ENCODE data around the gene WHRN. TPM values are rescaled to one million over a fixed set of nuclear protein-coding genes. Genes with fewer than 3 reads are reported as not detected.
A peak's percentile ranks its signal among the peaks of the same experiment; 100 is the strongest.

Gene WHRN
- total and polyA plus RNA-seq, 9 of the 15 experiments (the other 6 are each of a cell fraction or from before 2014, with no cell fraction given) = 0.31 to 14.1 (median 3.0) TPM

DNA sequence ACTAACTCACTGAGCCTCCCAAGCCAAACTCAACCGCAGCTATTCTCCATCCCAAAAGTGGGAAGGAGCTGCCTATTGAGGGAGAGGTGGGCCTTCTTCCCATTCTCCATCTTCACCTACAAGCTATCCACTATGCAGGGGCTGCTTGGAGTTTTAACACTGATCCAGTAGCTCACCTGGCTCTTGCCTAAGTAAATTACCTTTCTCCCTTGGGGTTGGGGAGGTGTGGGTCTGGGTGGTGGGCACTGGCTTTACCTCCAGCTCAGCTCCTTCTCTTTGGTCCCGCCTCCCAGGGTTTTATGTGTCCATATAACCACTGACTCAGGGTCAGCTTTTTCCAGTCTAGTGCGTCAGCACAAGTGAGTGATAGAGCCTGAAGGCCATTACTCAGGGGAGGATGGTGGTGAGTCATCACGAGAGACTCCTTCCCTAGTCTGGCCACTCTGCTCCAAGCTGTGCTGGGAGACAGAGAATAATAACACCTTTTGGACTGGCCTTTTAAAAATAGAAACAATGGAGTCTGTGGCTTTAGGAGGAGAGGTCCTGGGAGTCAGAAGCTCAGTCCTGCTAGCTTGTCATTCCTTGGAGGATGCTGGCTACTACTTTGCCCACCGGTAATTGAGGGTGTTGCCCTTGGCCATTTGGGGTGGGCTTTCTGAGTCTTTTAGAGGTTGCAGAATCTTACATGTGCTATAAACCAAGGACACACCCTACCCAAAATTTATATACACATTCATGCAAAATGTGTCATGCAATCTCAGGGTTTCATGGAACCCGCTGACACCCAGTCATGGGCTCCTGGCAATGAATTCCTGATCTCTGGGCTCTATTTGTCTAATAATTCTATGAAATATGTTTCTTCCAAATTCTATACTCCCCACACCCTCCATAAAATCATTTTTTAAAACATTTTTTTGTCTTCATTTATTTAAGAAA lies 46.7 kb upstream of the WHRN start:
- Histone ChIP-seq H4K20me1 (replicated peaks; ENCODE audit: control insufficient read depth, insufficient read depth, low read length) (no peaks in the 10 kb centered on the region), H3K27me3 (ENCODE audit: control insufficient read depth in 2 of 2, insufficient read depth in 2 of 2, low read length in 2 of 2) (peaks cover 11 to 23% of the 10 kb centered on the region in 2 experiments; a peak in 4 of 5 replicates), H3K36me3 (ENCODE audit: control insufficient read depth, insufficient read depth, low read length) (no peaks in the 10 kb centered on the region), H3K79me2 (ENCODE audit: control insufficient read depth, insufficient read depth, low read length) (no peaks in the 10 kb centered on the region), H3K9me3 (replicated peaks; ENCODE audit: control insufficient read depth, insufficient read depth, low read depth, low read length) (no peaks in the 10 kb centered on the region; the same call in 1 of the 2 replicates), H3K4me1 (replicated peaks in 1 of 2; ENCODE audit: control insufficient read depth in 2 of 2, insufficient read depth in 2 of 2, low read length in 2 of 2) (peaks cover 0 to 11% of the 10 kb centered on the region in 2 experiments; a peak in 2 of 5 replicates), H2AFZ (ENCODE audit: low read depth, low read length) (no peak overlapping the region; the same call in 1 of the 2 replicates), H3K9me1 (ENCODE audit: control insufficient read depth, insufficient read depth, low read length) (no peaks in the 10 kb centered on the region), H3K4me3 (no peak overlapping the region), H3K27ac (ENCODE audit: extremely low read depth, low read depth, low read length) (peak overlapping the region; percentile 8; the same call in 1 of the 3 replicates), H3K9ac (ENCODE audit: insufficient read depth in 1 of 2, low read depth in 2 of 2, low read length in 2 of 2) (no peak overlapping the region), H3K4me2 (ENCODE audit: insufficient read depth, low read length) (peak overlapping the region; percentile 54; the same call in 1 of the 2 replicates)
- in situ Hi-C loops (cut with MboI) = no loop called here
- no TSS peak for BruUV-seq (replicated peaks)
- peak; percentile 69 to 85 (median 78) for DNase-seq (ENCODE audit: extremely low read depth in 1 of 4, low spot score in 3 of 4)
- 12% methylated on average over 6 of the region's 6 CpGs for WGBS (ENCODE audit: insufficient coverage, low coverage, missing lambda C conversion rate)
- intact Hi-C loops (cut with micrococcal nuclease) = no loop called here
- ATAC-seq = peak; percentile 99
- ChIA-PET CTCF (ENCODE audit: low intra/inter-chr PET ratio) (no interaction called here), POLR2A (interaction anchor here (0.7 to 1.3 kb wide), 4 partner anchors 10 to 60 kb away, joined by 3 to 7 read pairs (median 4); partner anchors contain the start of gene ATP6V1G1)
- peak; percentile 98 for FAIRE-seq
- TF ChIP-seq RCOR1 (IDR thresholded peaks at IDR 0.05; ENCODE audit: borderline replicate concordance in 1 of 2, low read depth in 2 of 2, low read length in 2 of 2) = peak in 1 of 2 experiments; percentile 88; a peak in 1 of 4 replicates
- TF ChIP-seq ZSCAN32 (CRISPR knock-in tag; IDR thresholded peaks at IDR 0.05) = no peak
- TF ChIP-seq, protein P1, sequence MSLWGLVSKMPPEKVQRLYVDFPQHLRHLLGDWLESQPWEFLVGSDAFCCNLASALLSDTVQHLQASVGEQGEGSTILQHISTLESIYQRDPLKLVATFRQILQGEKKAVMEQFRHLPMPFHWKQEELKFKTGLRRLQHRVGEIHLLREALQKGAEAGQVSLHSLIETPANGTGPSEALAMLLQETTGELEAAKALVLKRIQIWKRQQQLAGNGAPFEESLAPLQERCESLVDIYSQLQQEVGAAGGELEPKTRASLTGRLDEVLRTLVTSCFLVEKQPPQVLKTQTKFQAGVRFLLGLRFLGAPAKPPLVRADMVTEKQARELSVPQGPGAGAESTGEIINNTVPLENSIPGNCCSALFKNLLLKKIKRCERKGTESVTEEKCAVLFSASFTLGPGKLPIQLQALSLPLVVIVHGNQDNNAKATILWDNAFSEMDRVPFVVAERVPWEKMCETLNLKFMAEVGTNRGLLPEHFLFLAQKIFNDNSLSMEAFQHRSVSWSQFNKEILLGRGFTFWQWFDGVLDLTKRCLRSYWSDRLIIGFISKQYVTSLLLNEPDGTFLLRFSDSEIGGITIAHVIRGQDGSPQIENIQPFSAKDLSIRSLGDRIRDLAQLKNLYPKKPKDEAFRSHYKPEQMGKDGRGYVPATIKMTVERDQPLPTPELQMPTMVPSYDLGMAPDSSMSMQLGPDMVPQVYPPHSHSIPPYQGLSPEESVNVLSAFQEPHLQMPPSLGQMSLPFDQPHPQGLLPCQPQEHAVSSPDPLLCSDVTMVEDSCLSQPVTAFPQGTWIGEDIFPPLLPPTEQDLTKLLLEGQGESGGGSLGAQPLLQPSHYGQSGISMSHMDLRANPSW (CRISPR knock-in tag; IDR thresholded peaks at IDR 0.05) = no peak
- no peak for TF ChIP-seq TAF15 (IDR thresholded peaks at IDR 0.05; ENCODE audit: low read depth, low read length)
- TF ChIP-seq CREB1 (IDR thresholded peaks at IDR 0.05) = no peak
- peak; percentile 43; the same call in 1 of the 2 replicates for TF ChIP-seq CREB1 (CRISPR knock-in tag; IDR thresholded peaks at IDR 0.05)
- TF ChIP-seq SMARCC2 (IDR thresholded peaks at IDR 0.05; ENCODE audit: low read depth) = peak; percentile 78; the same call in 1 of the 2 replicates
- TF ChIP-seq FOSL1 (tag; conservative IDR thresholded peaks at IDR 0.05) = peak; percentile 99
- TF ChIP-seq ZNF212 (CRISPR knock-in tag; IDR thresholded peaks at IDR 0.05) = no peak
- TF ChIP-seq TCF3 (CRISPR knock-in tag; IDR thresholded peaks at IDR 0.05) = no peak
- TF ChIP-seq, protein P2, sequence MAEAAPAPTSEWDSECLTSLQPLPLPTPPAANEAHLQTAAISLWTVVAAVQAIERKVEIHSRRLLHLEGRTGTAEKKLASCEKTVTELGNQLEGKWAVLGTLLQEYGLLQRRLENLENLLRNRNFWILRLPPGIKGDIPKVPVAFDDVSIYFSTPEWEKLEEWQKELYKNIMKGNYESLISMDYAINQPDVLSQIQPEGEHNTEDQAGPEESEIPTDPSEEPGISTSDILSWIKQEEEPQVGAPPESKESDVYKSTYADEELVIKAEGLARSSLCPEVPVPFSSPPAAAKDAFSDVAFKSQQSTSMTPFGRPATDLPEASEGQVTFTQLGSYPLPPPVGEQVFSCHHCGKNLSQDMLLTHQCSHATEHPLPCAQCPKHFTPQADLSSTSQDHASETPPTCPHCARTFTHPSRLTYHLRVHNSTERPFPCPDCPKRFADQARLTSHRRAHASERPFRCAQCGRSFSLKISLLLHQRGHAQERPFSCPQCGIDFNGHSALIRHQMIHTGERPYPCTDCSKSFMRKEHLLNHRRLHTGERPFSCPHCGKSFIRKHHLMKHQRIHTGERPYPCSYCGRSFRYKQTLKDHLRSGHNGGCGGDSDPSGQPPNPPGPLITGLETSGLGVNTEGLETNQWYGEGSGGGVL (CRISPR knock-in tag; IDR thresholded peaks at IDR 0.05) = no peak
- TF ChIP-seq, protein P3, sequence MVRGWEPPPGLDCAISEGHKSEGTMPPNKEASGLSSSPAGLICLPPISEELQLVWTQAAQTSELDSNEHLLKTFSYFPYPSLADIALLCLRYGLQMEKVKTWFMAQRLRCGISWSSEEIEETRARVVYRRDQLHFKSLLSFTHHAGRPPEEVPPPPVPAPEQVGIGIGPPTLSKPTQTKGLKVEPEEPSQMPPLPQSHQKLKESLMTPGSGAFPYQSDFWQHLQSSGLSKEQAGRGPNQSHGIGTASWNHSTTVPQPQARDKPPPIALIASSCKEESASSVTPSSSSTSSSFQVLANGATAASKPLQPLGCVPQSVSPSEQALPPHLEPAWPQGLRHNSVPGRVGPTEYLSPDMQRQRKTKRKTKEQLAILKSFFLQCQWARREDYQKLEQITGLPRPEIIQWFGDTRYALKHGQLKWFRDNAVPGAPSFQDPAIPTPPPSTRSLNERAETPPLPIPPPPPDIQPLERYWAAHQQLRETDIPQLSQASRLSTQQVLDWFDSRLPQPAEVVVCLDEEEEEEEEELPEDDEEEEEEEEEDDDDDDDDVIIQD (CRISPR knock-in tag; IDR thresholded peaks at IDR 0.05) = no peak
- no peak for TF ChIP-seq RB1 (IDR thresholded peaks at IDR 0.05; ENCODE audit: low read depth)
- no peak for TF ChIP-seq ZNF133 (CRISPR knock-in tag; IDR thresholded peaks at IDR 0.05)

Measured in K562 (cell line).